Osteocyte (in vitro differentiated cells): Measurements from ENCODE around the gene MGA. TPM values are rescaled to one million over a fixed set of nuclear protein-coding genes. Genes with fewer than 3 reads are reported as not detected.

ENCODE experiments used
- DNase-seq: peaks from one replicate; pipeline ENCODE4 v3.0.0; 2021; ENCODE audit warnings: mixed read lengths; ENCODE audit not compliant: unreplicated experiment; ENCODE audit errors: extremely low spot score
- H3K27ac Mint-ChIP-seq: one replicate; pipeline ENCODE4 v1.8.0; 2021; ENCODE audit warnings: mild to moderate bottlenecking, mixed read lengths; ENCODE audit not compliant: unreplicated experiment
- H3K27me3 Mint-ChIP-seq: one replicate; pipeline ENCODE4 v1.8.0; 2021; ENCODE audit warnings: mixed read lengths; ENCODE audit not compliant: unreplicated experiment
- H3K36me3 Mint-ChIP-seq: one replicate; pipeline ENCODE4 v1.8.0; 2021; ENCODE audit warnings: mixed read lengths; ENCODE audit not compliant: unreplicated experiment
- H3K4me1 Mint-ChIP-seq: one replicate; pipeline ENCODE4 v1.8.0; 2021; ENCODE audit warnings: mixed read lengths; ENCODE audit not compliant: unreplicated experiment
- H3K4me3 Mint-ChIP-seq: one replicate; pipeline ENCODE4 v1.8.0; 2021; ENCODE audit warnings: mild to moderate bottlenecking, moderate library complexity, mixed read lengths; ENCODE audit not compliant: unreplicated experiment
- H3K9me3 Mint-ChIP-seq: one replicate; pipeline ENCODE4 v1.8.0; 2021; ENCODE audit warnings: mixed read lengths; ENCODE audit not compliant: unreplicated experiment
- CTCF ChIP-seq: fragments of 200-600 bp; sonication (generic); IDR thresholded peaks from 2 replicates; pipeline ENCODE4 v1.5.0; 2021; ENCODE audit warnings: antibody characterized with exemption, mild to moderate bottlenecking, moderate library complexity
- total RNA-seq: library from RNA; stranded (reverse); gene quantifications from 2 replicates; pipeline ENCODE4 v1.2.1, GENCODE V29; 2021

Gene MGA
- total RNA-seq, 1 donor from 2014 or later: 47.2 TPM

- Mint-ChIP-seq H3K27ac (no peak overlapping the region), H3K27me3 (no peaks in the 10 kb centered on the region), H3K9me3 (no peaks in the 10 kb centered on the region), H3K4me3 (no peak overlapping the region), H3K4me1 (peaks cover 4% of the 10 kb centered on the region), H3K36me3 (peaks cover 4% of the 10 kb centered on the region)
- DNase-seq: no peak
- TF ChIP-seq CTCF: no peak
Observed at GRCh38 chr15:41627203-41627602, 33.0 kb upstream of the MGA start.

- no peak for TF ChIP-seq CTCF
- H3K27ac Mint-ChIP-seq: no peak overlapping the region
- H3K36me3 Mint-ChIP-seq: peaks cover 4% of the 10 kb centered on the region
- no peak overlapping the region for H3K4me3 Mint-ChIP-seq
- H3K9me3 Mint-ChIP-seq: no peaks in the 10 kb centered on the region
- no peaks in the 10 kb centered on the region for H3K27me3 Mint-ChIP-seq
- DNase-seq: no peak
- H3K4me1 Mint-ChIP-seq: peaks cover 2% of the 10 kb centered on the region
Observed at GRCh38 chr15:41629463-41629862, 30.7 kb upstream of the MGA start.

- H3K27me3 Mint-ChIP-seq: no peaks in the 10 kb centered on the region
- no peak overlapping the region for H3K27ac Mint-ChIP-seq
- no peak for DNase-seq
- no peak for TF ChIP-seq CTCF
- no peaks in the 10 kb centered on the region for H3K9me3 Mint-ChIP-seq
- no peak overlapping the region for H3K4me3 Mint-ChIP-seq
- H3K4me1 Mint-ChIP-seq: peaks cover 2% of the 10 kb centered on the region
- H3K36me3 Mint-ChIP-seq: peaks cover 4% of the 10 kb centered on the region
Observed at GRCh38 chr15:41629883-41630282, 30.3 kb upstream of the MGA start.

- Mint-ChIP-seq H3K36me3 (peaks cover 2% of the 10 kb centered on the region), H3K27me3 (no peaks in the 10 kb centered on the region), H3K4me1 (peaks cover 2% of the 10 kb centered on the region), H3K27ac (no peak overlapping the region), H3K4me3 (no peak overlapping the region), H3K9me3 (no peaks in the 10 kb centered on the region)
- no peak for TF ChIP-seq CTCF
- no peak for DNase-seq
Observed at GRCh38 chr15:41630616-41631217, 29.5 kb upstream of the MGA start.

- TF ChIP-seq CTCF: no peak
- H3K4me3 Mint-ChIP-seq: no peak overlapping the region
- no peaks in the 10 kb centered on the region for H3K27me3 Mint-ChIP-seq
- H3K27ac Mint-ChIP-seq: no peak overlapping the region
- H3K36me3 Mint-ChIP-seq: peaks cover 2% of the 10 kb centered on the region
- H3K9me3 Mint-ChIP-seq: no peaks in the 10 kb centered on the region
- H3K4me1 Mint-ChIP-seq: peaks cover 2% of the 10 kb centered on the region
- no peak for DNase-seq
Observed at GRCh38 chr15:41631880-41632470, 28.2 kb upstream of the MGA start.
